IPS-20b (cell line): ENCODE data around the gene KRTAP4-9.
"Not testable (repeated sequence)": the region's sequence is repeated elsewhere in the genome, so short reads cannot be mapped to it uniquely, and the experiment has no call there.

Source experiments
- H3K27ac ChIP-seq: one replicate; pipeline ENCODE4 v1.5.1; 2013; ENCODE audit warnings: low read length
- H3K27me3 ChIP-seq: 2 replicates; pipeline ENCODE4 v1.6.1; 2013; ENCODE audit warnings: mild to moderate bottlenecking, low read length, inconsistent platforms; ENCODE audit not compliant: insufficient read depth
- H3K36me3 ChIP-seq: 2 replicates; pipeline ENCODE4 v1.6.1; 2013; ENCODE audit warnings: low read depth, mild to moderate bottlenecking, inconsistent platforms, low read length, moderate library complexity; ENCODE audit not compliant: insufficient read depth
- H3K4me1 ChIP-seq: 2 replicates; pipeline ENCODE4 v1.6.1; 2013; ENCODE audit warnings: mild to moderate bottlenecking, control low read depth, inconsistent platforms, low read length, moderate library complexity; ENCODE audit not compliant: insufficient read depth
- H3K4me3 ChIP-seq: 2 replicates; pipeline ENCODE4 v1.5.1; 2013; ENCODE audit warnings: mild to moderate bottlenecking, low read length, inconsistent platforms
- H3K9ac ChIP-seq: 2 replicates; pipeline ENCODE4 v1.6.1; 2013; ENCODE audit warnings: low read depth, mild to moderate bottlenecking, inconsistent platforms, low read length, moderate library complexity
- H3K9me3 ChIP-seq: 2 replicates; pipeline ENCODE4 v1.6.1; 2013; ENCODE audit warnings: mild to moderate bottlenecking, low read depth, low read length, inconsistent platforms; ENCODE audit not compliant: insufficient read depth

KRTAP4-9 gene

DNA sequence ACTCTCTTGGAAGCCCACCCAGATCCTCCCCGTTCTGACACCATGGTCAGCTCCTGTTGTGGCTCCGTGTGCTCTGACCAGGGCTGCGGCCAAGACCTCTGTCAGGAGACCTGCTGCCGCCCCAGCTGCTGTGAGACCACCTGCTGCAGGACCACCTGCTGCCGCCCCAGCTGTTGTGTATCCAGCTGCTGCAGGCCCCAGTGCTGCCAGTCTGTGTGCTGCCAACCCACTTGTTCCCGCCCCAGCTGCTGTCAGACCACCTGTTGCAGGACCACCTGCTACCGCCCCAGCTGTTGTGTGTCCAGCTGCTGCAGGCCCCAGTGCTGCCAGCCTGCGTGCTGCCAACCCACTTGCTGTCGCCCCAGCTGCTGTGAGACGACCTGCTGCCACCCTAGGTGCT is at the start of gene KRTAP4-9:
KRTAP4-9 (plus strand) TSS at position 43 of the 400 bp plus-strand sequence; CDS start at position 43, 0 bp downstream.
- H3K27ac ChIP-seq, H3K9me3 ChIP-seq, H3K36me3 ChIP-seq, H3K27me3 ChIP-seq, H3K9ac ChIP-seq, H3K4me3 ChIP-seq: not testable (repeated sequence)
- peaks cover 24% of the 10 kb centered on the region; the same call in 1 of the 2 replicates for H3K4me1 ChIP-seq

DNA sequence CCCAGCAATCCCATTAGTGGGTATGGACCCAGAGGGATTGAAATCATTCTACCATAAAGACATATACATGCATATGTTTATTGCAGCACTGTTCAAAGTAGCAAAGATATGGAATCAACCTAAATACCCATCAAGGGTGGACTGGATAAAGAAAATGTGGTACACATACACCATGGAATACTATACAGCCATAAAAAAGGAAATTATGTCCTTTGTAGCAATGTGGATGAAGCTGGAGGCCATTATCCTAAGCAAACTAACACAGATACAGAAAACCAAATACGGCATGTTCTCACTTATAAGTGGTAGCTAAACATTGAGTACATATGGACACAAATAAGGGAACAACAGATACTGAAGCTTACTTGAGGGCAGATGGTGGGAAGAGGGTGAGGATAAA is 47.6 kb upstream of the KRTAP4-9 start:
- no peak overlapping the region for H3K27ac ChIP-seq
- no peaks in the 10 kb centered on the region for H3K9me3 ChIP-seq
- no peaks in the 10 kb centered on the region for H3K36me3 ChIP-seq
- H3K27me3 ChIP-seq, result no peaks in the 10 kb centered on the region
- no peak overlapping the region for H3K9ac ChIP-seq
- no peaks in the 10 kb centered on the region for H3K4me1 ChIP-seq
- no peak overlapping the region for H3K4me3 ChIP-seq

DNA sequence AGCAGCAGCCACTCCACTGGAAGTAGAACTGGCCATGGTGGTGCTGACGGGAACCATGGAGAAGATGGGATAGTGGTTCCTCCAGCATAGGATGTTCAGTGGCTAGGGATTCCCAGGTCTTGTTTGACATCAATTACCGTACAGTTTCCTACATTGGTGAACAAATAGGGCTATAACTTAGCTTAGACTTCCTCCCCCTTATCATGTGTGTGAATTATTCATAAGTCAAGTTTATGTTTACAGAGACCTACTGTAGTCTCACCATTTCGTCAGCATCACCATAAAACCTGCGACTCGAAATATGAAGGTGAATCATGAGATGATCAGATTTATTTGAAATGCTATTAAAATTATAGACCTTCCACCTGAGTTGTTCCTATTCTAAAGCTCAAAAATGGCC is 46.4 kb upstream of the KRTAP4-9 start:
- no peak overlapping the region for H3K27ac ChIP-seq
- H3K9me3 ChIP-seq, result no peaks in the 10 kb centered on the region
- no peaks in the 10 kb centered on the region for H3K4me1 ChIP-seq
- H3K9ac ChIP-seq, result no peak overlapping the region
- H3K27me3 ChIP-seq, result no peaks in the 10 kb centered on the region
- no peaks in the 10 kb centered on the region for H3K36me3 ChIP-seq
- no peak overlapping the region for H3K4me3 ChIP-seq

DNA sequence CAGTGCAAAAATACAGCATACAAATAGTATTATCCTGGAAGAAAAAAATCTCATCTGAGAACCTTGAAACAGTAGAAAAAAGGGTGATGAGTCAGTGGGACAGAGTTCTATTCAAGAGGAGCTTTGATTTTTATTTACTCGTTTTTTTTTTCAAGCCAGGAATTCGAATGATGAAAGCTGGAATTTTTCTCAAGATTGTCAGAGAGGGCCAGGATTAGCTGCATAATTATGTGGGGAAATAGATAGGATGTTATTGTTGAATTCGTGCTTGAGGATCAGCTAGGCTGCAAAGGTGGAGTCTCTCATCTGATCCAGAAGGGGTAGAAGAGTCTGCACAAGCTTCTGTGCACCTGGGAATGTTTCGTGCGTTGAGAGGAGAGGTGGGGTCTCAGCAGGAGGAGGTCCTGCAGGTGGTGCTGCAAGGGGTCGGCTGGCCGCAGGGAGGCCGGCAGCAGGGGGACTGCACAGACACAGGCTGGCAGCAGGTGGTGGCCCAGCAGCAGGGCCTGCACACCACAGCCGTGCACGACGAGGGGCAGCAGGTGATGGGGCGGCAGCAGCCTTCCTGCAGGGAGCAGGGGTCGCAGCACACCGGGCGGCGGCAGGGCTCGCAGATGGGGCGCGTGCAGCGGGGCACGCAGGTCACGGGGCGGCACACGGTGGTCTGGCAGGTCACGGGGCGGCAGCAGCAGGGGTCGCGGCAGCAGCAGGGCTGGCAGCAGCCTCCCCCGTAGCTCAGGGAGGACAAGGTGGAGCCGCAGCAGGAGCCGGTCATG is 45.7 kb upstream of the KRTAP4-9 start:
- not testable (repeated sequence) for H3K9me3 ChIP-seq, H3K27ac ChIP-seq, H3K4me1 ChIP-seq, H3K27me3 ChIP-seq, H3K9ac ChIP-seq, H3K36me3 ChIP-seq, H3K4me3 ChIP-seq

DNA sequence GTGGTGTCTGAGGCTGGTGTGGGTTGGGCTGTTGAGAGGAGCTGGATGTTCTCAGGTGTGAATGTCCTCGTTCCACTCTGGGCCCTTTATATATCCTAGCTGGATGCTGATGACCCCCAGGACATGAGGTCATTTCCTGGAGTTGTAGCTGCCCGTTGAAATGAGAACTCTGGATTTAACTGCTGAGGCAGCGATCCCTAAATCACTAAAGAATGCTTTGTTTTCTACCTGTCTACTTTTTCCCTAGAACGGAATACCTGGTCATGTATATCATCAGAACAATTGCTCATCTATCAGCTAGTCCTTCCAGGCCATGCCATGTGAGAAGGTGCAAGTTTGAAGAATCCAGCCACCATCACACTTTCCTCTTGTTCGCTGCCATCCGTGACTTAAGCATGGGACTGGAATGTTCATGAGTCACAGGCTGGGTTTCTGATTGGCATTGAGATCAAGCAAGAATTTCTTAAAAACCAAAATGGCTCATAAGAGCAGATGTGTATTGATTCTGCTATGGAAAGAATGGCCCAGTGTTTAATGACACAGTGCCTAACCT is 45.1 kb upstream of the KRTAP4-9 start, which contains the start of gene KRTAP2-3:
KRTAP2-3 (minus strand) TSS at position 63 of the 553 bp plus-strand sequence. CDS start 64 bp downstream, outside the sequence.
- H3K36me3 ChIP-seq, result no peaks in the 10 kb centered on the region
- H3K4me1 ChIP-seq, result no peaks in the 10 kb centered on the region
- no peak within 1 kb of the TSS for H3K4me3 ChIP-seq
- H3K27me3 ChIP-seq, result no peaks in the 10 kb centered on the region
- H3K9me3 ChIP-seq, result no peaks in the 10 kb centered on the region
- no peak within 1 kb of the TSS for H3K27ac ChIP-seq
- no peak within 1 kb of the TSS for H3K9ac ChIP-seq

DNA sequence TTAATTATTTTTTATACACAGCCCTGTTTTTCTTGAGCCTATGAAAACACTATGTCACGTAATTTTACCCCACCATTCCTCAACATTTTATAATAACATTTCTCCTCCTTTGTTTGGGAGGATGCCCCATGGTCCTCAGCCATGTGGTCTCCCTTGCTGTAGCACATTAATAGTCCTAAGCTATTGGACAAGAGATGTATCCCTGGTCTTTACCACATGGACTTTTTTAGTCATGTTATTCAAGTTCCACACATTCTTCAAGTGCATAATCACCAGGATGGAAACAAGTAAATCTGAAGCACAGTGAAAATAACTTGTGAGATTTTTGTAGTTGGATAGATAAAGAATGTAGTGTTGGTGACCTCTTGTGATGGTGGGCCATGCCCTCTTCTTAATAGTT is 43.2 kb upstream of the KRTAP4-9 start:
- Histone ChIP-seq H3K4me1 (no peaks in the 10 kb centered on the region), H3K27ac (no peak overlapping the region), H3K9ac (no peak overlapping the region), H3K27me3 (no peaks in the 10 kb centered on the region), H3K4me3 (no peak overlapping the region), H3K9me3 (no peaks in the 10 kb centered on the region), H3K36me3 (no peaks in the 10 kb centered on the region)

DNA sequence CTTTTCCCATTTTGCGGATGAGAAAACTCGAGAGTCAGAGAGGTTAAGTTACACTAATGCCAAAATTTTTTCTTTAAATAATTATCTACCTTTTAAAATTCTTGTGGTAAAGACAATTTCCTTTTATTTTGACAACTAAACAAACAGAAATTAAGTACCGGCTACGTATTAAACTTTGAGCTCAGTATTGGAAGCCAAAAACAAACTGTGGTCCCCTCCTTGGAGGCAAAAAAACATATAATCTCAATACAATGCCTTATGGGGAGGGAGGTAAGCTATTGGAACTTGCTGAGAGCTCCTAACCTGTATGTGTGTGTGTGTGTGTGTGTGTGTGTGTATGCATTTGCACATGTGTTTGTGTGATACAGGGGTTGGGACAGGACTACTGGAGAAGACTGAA is 41.7 kb upstream of the KRTAP4-9 start:
- H3K4me1 ChIP-seq, result no peaks in the 10 kb centered on the region

DNA sequence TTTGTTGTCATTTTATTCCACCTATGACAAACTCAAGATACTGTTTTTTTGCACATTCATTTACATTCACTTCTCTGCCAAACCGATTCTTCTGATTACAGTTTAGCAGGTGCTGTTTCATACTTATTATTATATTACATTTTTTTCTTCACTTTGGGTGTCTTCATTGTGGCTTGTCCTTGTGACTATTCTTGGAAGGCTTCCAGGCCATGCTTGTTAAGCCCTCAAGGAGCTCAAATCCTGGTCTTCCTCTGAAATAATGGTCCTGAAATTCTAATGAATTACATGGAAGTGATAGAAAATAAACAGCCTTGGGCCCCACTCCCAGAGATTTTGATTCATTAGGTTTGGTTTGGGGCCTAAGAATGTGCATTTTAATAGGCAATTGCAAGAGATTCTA is 40.9 kb upstream of the KRTAP4-9 start:
- Histone ChIP-seq H3K9ac (no peak overlapping the region), H3K27ac (no peak overlapping the region), H3K9me3 (no peaks in the 10 kb centered on the region), H3K4me3 (no peak overlapping the region), H3K36me3 (no peaks in the 10 kb centered on the region), H3K4me1 (no peaks in the 10 kb centered on the region), H3K27me3 (no peaks in the 10 kb centered on the region)

More for the DNA sequence above, 41.7 kb upstream of the KRTAP4-9 start:
- Histone ChIP-seq H3K27ac (no peak overlapping the region), H3K9me3 (no peaks in the 10 kb centered on the region), H3K9ac (no peak overlapping the region), H3K27me3 (no peaks in the 10 kb centered on the region), H3K4me3 (no peak overlapping the region), H3K36me3 (no peaks in the 10 kb centered on the region)

DNA sequence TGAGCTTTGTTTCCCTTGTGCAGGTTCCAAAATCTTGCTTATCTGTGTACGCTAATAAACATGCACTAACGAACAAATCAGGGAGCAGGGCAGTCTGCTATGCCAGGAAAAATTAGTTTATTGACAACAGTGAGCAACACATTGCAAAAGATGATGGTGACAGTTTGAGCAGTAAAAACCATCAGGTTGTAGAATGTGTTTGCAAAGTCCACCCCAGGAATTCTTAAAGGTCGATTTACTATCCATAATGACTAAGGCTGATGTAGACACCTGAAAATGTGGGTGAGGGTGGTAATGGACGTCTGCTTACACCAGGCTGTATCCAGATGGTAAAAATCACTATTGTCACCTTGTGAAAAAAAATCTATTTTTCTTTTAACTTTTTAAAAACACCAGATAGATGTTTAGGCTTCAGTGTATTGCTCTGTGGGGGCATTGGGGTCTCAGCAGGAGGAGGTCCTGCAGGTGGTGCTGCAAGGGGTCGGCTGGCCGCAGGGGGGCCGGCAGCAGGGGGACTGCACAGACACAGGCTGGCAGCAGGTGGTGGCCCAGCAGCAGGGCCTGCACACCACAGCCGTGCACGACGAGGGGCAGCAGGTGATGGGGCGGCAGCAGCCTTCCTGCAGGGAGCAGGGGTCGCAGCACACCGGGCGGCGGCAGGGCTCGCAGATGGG is 40.0 kb upstream of the KRTAP4-9 start:
- H3K4me1 ChIP-seq, H3K27me3 ChIP-seq, H3K27ac ChIP-seq, H3K36me3 ChIP-seq, H3K9ac ChIP-seq, H3K9me3 ChIP-seq, H3K4me3 ChIP-seq: not testable (repeated sequence)

DNA sequence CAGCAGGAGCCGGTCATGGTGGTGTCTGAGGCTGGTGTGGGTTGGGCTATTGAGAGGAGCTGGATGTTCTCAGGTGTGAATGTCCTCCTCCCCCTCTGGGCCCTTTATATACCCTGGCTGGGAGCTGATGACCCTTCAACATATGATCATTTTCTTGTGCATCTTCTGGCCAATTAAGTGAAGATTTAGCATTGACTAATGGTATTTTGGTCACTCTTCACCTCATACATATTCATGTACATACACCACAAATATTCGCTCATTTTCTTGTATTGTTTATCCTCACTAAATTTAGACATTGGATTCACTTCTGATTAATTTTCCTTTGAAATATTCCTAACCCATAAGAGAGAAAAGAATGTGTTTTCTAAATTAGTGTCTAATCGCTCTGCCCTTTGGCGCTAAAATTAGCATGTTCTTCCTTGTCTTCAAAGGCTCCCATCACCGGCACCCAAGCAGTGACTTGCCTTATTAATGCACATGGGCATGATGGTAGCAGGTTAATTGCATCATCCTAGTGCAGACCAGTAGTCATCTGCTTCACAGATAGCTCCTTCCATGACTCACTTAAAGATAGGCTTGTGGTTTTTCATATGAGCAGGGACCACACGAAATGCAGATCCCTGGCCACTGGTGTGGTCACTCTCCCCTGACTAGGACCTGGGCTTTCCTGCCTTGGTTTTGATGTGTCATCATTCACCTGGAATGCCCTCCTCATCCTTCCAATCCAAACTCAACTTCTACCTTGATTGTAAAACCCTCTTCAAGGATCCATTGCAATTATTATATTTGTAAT is 39.2 kb upstream of the KRTAP4-9 start, which contains the start of gene KRTAP2-4:
KRTAP2-4 (minus strand) TSS at position 51 of the 796 bp plus-strand sequence; CDS start at position 17, 34 bp downstream.
- Histone ChIP-seq H3K9me3 (no peaks in the 10 kb centered on the region), H3K4me3 (no peak within 1 kb of the TSS), H3K4me1 (no peaks in the 10 kb centered on the region), H3K27ac (no peak within 1 kb of the TSS), H3K27me3 (no peaks in the 10 kb centered on the region), H3K9ac (no peak within 1 kb of the TSS), H3K36me3 (no peaks in the 10 kb centered on the region)

DNA sequence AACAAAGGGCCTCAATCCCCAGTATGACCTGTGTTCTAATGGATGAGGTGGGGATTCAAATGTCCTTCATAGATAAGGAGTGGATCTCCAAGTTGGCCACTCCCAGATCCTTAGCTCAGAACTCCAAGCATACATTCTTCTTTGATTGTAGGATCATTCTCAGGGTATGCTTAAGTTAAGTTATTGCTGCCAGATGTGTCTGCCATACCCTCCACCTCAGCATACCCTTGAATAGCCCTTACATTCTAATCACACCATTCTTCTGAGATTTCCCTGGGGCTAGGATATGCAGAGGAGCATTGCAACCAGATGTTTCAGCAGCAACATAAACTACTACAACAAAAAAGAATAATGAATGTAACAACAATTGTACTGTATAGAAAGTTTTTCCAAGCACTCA is 37.9 kb upstream of the KRTAP4-9 start:
- Histone ChIP-seq H3K4me3 (no peak overlapping the region), H3K27ac (no peak overlapping the region), H3K9me3 (no peaks in the 10 kb centered on the region), H3K4me1 (no peaks in the 10 kb centered on the region), H3K36me3 (no peaks in the 10 kb centered on the region), H3K27me3 (no peaks in the 10 kb centered on the region), H3K9ac (no peak overlapping the region)
